Skeletal muscle tissue (tissue), 4 donors: ENCODE results near the gene MIA. TPM values are rescaled to one million over a fixed set of nuclear protein-coding genes. Genes with fewer than 3 reads are reported as not detected.
A peak's percentile ranks its signal among the peaks of the same experiment; 100 is the strongest.

Experiments used
- H3K27ac ChIP-seq: one replicate; pipeline ENCODE4 v1.7.0; 2013; ENCODE audit warnings: mild to moderate bottlenecking, low read depth, low read length, inconsistent platforms
- H3K27me3 ChIP-seq, 3 donors: one replicate each; pipeline ENCODE4 v1.7.0; 2013; ENCODE audit warnings: low read length in 3 of 3; ENCODE audit not compliant: control insufficient read depth in 3 of 3, insufficient read depth in 3 of 3
- H3K36me3 ChIP-seq, 3 donors: one replicate each; pipeline ENCODE4 v1.7.0; 2013; ENCODE audit warnings: low read length in 3 of 3; ENCODE audit not compliant: control insufficient read depth in 3 of 3, insufficient read depth in 3 of 3
- H3K4me1 ChIP-seq, 3 donors: one replicate each; pipeline ENCODE4 v1.7.0; 2013; ENCODE audit warnings: low read length in 3 of 3, mild to moderate bottlenecking in 3 of 3; ENCODE audit not compliant: control insufficient read depth in 3 of 3, insufficient read depth in 3 of 3
- H3K4me3 ChIP-seq, 3 donors: one replicate each; pipeline ENCODE4 v1.7.0; 2013; ENCODE audit warnings: low read length in 3 of 3
- H3K9ac ChIP-seq, 3 donors: one replicate each; pipeline ENCODE4 v1.7.0; 2013; ENCODE audit warnings: low read length in 3 of 3, mild to moderate bottlenecking in 3 of 3, moderate library complexity in 2 of 3, low read depth in 1 of 3
- H3K9me3 ChIP-seq, 3 donors: one replicate each; pipeline ENCODE4 v1.7.0; 2013; ENCODE audit warnings: low read length in 3 of 3; ENCODE audit not compliant: control insufficient read depth in 3 of 3
- total RNA-seq: library from RNA; depleted of rRNA; stranded (reverse); fragments of >200 nt; gene quantifications from one replicate; pipeline ENCODE4 v1.2.3, GENCODE V29; 2014
- donor health status: Osteomylitis.

Gene MIA
- total RNA-seq, 1 donor from 2014 or later = 2.1 TPM

GRCh38 chr19:40802300-40803169, 27.2 kb downstream of the MIA start:
- Histone ChIP-seq H3K9me3 (no peaks in the 10 kb centered on the region), H3K36me3 (peaks cover 16 to 29% (median 18%) of the 10 kb centered on the region in 3 donors), H3K9ac (peak overlapping the region; percentile 64 to 87 (median 79)), H3K4me1 (peaks cover 77 to 84% (median 81%) of the 10 kb centered on the region in 3 donors), H3K4me3 (peak overlapping the region; percentile 59 to 72 (median 62)), H3K27ac (peak overlapping the region; percentile 85), H3K27me3 (no peaks in the 10 kb centered on the region)

- Histone ChIP-seq H3K27ac (peak overlapping the region; percentile 85), H3K4me1 (peaks cover 72 to 85% (median 82%) of the 10 kb centered on the region in 3 donors), H3K27me3 (no peaks in the 10 kb centered on the region), H3K9me3 (no peaks in the 10 kb centered on the region), H3K4me3 (peak overlapping the region; percentile 51 to 62 (median 61)), H3K9ac (peak overlapping the region; percentile 4 to 87 (median 79)), H3K36me3 (peaks cover 20 to 36% (median 26%) of the 10 kb centered on the region in 3 donors)
These were observed 28.0 kb downstream of the MIA start for GRCh38 chr19:40803170-40803856.

DNA sequence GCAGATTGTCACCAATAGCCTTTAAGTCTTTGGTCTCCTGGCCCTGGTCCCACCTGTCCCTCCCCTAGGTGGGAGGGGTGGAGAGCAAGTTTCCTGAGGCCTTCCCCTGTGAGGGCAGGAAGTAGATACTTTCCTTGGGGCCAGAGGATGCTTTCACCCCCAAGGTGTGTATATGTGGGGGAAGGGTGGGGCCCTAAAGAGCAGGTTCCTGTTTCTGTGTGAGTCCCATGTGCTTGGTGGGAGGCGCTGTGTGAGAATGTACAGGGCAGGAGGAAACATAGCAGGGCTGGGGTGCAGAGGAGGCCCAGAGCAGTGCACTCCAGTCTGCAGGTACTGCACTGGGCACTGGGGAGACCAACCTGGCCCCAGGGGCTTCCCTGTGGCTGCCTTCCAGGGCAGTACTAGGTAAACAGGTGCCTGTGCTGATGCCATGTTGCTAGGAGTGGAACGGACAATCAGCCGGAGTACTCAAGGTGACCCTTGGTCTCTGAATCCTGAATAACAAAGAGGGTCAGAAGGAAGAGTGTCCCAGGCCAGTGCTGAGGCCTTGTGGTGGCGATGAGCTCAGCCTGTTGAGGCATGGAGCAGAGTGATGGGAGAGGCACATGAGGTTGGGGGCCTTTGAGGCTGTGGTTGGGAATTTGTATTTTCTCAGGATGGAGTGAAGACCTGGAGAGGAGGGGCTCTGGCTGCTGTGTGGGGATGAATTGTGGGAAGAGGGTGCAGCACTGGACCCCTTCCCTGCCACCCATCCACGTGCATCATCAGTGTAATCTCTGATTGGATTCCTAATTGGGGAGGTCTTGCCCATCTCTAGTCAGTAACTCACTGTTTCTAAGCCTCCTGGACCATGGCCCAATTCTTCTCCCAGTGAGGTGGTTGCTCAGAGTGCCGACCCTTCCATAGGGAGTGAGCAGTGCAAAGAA, 28.8 kb downstream of the MIA start:
- Histone ChIP-seq H3K27ac (peak overlapping the region; percentile 85), H3K4me3 (peak overlapping the region; percentile 39 to 52 (median 51)), H3K36me3 (peaks cover 25 to 41% (median 31%) of the 10 kb centered on the region in 3 donors), H3K9ac (peak overlapping the region; percentile 19 to 87 (median 79)), H3K4me1 (peaks cover 72 to 92% (median 86%) of the 10 kb centered on the region in 3 donors), H3K27me3 (no peaks in the 10 kb centered on the region), H3K9me3 (no peaks in the 10 kb centered on the region)

DNA sequence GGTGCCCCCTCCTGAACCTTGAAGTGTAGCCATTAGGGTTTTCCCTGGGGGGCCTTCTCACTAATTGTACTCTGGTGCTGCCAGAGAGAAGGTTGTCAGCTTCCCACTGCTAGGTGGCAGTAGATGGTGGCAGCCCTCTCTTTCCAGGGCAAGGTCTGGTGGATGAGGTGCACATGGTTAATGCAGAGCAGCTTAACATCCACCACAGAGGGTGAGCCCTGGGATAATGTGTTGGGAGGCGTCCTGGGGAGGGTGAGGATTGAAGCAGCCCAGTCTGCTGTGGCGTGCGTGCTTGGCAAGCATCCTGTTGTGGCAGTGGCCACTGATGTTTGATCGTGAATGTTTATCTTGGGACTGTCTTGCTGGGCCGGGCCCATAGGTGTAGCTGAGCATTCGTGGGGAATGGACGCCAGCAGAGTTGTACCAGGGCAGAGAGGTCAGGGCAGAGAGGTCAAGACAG, 29.5 kb downstream of the MIA start:
- peak overlapping the region in 2 of 3 donors; percentile 19 to 29 for H3K4me3 ChIP-seq
- no peaks in the 10 kb centered on the region for H3K27me3 ChIP-seq
- peak overlapping the region in 2 of 3 donors; percentile 44 to 50 for H3K9ac ChIP-seq
- H3K36me3 ChIP-seq = peaks cover 32 to 41% (median 36%) of the 10 kb centered on the region in 3 donors
- peaks cover 76 to 98% (median 93%) of the 10 kb centered on the region in 3 donors for H3K4me1 ChIP-seq
- no peaks in the 10 kb centered on the region for H3K9me3 ChIP-seq
- peak overlapping the region; percentile 85 for H3K27ac ChIP-seq

DNA sequence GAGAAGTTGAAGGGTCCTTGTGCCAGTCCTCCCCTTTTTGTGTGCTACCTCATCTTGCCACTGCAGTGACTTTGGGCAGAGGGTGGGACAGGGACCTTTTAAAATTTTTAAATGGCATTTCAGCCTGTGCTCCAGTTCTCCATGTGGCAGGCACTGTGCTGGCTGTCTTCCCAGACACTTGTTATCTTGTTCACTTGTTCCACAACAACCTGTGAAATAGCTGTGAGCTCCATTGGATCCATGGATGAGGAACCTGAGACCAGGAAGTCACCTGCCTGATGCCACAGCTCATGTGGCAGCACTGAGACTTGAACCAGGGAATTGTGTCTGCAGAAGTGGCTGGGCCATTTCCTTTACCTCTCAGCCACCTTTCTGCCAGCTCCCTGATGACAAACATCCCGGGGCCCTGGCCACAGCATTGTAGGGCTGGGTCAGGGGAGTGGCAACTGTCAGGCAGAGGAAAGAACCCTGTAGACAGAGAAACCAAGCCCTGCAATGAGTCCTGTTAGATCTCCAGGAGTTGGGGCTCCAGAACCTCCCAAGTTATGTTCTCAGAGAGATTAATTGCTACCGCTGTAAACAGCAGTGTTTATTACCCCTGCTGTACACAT, 30.0 kb downstream of the MIA start:
- Histone ChIP-seq H3K9me3 (no peaks in the 10 kb centered on the region), H3K9ac (peak overlapping the region; percentile 32 to 50 (median 44)), H3K4me3 (peak overlapping the region in 2 of 3 donors; percentile 19 to 29), H3K36me3 (peaks cover 31 to 40% (median 35%) of the 10 kb centered on the region in 3 donors), H3K4me1 (peaks cover 75 to 98% (median 93%) of the 10 kb centered on the region in 3 donors), H3K27me3 (no peaks in the 10 kb centered on the region), H3K27ac (peak overlapping the region; percentile 85)

- H3K36me3 ChIP-seq = peaks cover 21 to 31% (median 25%) of the 10 kb centered on the region in 3 donors
- H3K9me3 ChIP-seq = no peaks in the 10 kb centered on the region
- H3K9ac ChIP-seq = peak overlapping the region in 2 of 3 donors; percentile 32 to 40
- peak overlapping the region; percentile 85 for H3K27ac ChIP-seq
- H3K27me3 ChIP-seq = no peaks in the 10 kb centered on the region
- peak overlapping the region in 2 of 3 donors; percentile 36 to 56 for H3K4me3 ChIP-seq
- H3K4me1 ChIP-seq = peaks cover 68 to 91% (median 85%) of the 10 kb centered on the region in 3 donors
These were observed 31.3 kb downstream of the MIA start for GRCh38 chr19:40806423-40807146.

GRCh38 chr19:40807147-40808020, 32.1 kb downstream of the MIA start:
- H3K4me3 ChIP-seq = peak overlapping the region in 1 of 3 donors; percentile 22
- H3K9ac ChIP-seq = peak overlapping the region in 1 of 3 donors; percentile 16
- H3K9me3 ChIP-seq = no peaks in the 10 kb centered on the region
- peaks cover 61 to 84% (median 80%) of the 10 kb centered on the region in 3 donors for H3K4me1 ChIP-seq
- H3K27ac ChIP-seq = peak overlapping the region; percentile 46
- peaks cover 16 to 25% (median 25%) of the 10 kb centered on the region in 3 donors for H3K36me3 ChIP-seq
- no peaks in the 10 kb centered on the region for H3K27me3 ChIP-seq

- peaks cover 55 to 81% (median 76%) of the 10 kb centered on the region in 3 donors for H3K4me1 ChIP-seq
- H3K36me3 ChIP-seq = peaks cover 16 to 25% (median 23%) of the 10 kb centered on the region in 3 donors
- no peak overlapping the region for H3K27ac ChIP-seq
- H3K4me3 ChIP-seq = no peak overlapping the region
- H3K27me3 ChIP-seq = no peaks in the 10 kb centered on the region
- H3K9ac ChIP-seq = no peak overlapping the region
- no peaks in the 10 kb centered on the region for H3K9me3 ChIP-seq
These were observed 32.7 kb downstream of the MIA start for GRCh38 chr19:40808021-40808325.
